Progenitor cell of endocrine pancreas (in vitro differentiated cells): ENCODE measurements around the gene CHST4. TPM values are rescaled to one million over a fixed set of nuclear protein-coding genes. Genes with fewer than 3 reads are reported as not detected.

ENCODE experiments used
- DNase-seq: peaks from one replicate; pipeline ENCODE4 v3.0.0; 2021; ENCODE audit warnings: low spot score; ENCODE audit not compliant: unreplicated experiment
- H3K27ac Mint-ChIP-seq: 2 replicates; pipeline ENCODE4 v1.8.0; 2021; ENCODE audit warnings: mild to moderate bottlenecking, moderate library complexity, mixed read lengths
- H3K27me3 Mint-ChIP-seq: 2 replicates; pipeline ENCODE4 v1.8.0; 2021; ENCODE audit warnings: mixed read lengths
- H3K36me3 Mint-ChIP-seq: 2 replicates; pipeline ENCODE4 v1.8.0; 2022; ENCODE audit warnings: mixed read lengths; ENCODE audit not compliant: insufficient read depth
- H3K4me1 Mint-ChIP-seq: 2 replicates; pipeline ENCODE4 v1.8.0; 2021; ENCODE audit warnings: low read depth, mixed read lengths
- H3K4me3 Mint-ChIP-seq: 2 replicates; pipeline ENCODE4 v1.8.0; 2021; ENCODE audit warnings: low read depth, mild to moderate bottlenecking, moderate library complexity, mixed read lengths
- H3K9me3 Mint-ChIP-seq: 2 replicates; pipeline ENCODE4 v1.8.0; 2021; ENCODE audit warnings: low read depth, mixed read lengths
- total RNA-seq: library from RNA; stranded (reverse); gene quantifications from 2 replicates; pipeline ENCODE4 v1.2.1, GENCODE V29; 2021
- TF ChIP-seq, protein P1 (sequence below): fragments of 200-600 bp; sonication (generic); IDR thresholded peaks from one replicate; pipeline ENCODE4 v1.5.0; 2021; ENCODE audit warnings: antibody characterized with exemption, mild to moderate bottlenecking; ENCODE audit not compliant: unreplicated experiment

The CHST4 gene
- total RNA-seq, 1 donor from 2014 or later, result not detected

DNA sequence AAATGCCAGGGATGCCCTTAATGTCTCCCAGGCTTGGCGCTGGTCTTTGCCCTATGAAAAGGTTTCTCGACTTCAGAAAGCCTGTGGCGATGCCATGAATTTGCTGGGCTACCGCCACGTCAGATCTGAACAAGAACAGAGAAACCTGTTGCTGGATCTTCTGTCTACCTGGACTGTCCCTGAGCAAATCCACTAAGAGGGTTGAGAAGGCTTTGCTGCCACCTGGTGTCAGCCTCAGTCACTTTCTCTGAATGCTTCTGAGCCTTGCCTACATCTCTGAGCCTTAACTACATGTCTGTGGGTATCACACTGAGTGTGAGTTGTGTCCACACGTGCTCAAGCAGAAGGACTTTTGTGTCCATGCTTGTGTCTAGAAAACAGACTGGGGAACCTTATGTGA is 11.4 kb downstream of the CHST4 start:
- TF ChIP-seq, protein P1, sequence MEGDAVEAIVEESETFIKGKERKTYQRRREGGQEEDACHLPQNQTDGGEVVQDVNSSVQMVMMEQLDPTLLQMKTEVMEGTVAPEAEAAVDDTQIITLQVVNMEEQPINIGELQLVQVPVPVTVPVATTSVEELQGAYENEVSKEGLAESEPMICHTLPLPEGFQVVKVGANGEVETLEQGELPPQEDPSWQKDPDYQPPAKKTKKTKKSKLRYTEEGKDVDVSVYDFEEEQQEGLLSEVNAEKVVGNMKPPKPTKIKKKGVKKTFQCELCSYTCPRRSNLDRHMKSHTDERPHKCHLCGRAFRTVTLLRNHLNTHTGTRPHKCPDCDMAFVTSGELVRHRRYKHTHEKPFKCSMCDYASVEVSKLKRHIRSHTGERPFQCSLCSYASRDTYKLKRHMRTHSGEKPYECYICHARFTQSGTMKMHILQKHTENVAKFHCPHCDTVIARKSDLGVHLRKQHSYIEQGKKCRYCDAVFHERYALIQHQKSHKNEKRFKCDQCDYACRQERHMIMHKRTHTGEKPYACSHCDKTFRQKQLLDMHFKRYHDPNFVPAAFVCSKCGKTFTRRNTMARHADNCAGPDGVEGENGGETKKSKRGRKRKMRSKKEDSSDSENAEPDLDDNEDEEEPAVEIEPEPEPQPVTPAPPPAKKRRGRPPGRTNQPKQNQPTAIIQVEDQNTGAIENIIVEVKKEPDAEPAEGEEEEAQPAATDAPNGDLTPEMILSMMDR, result peak; percentile 76
- Mint-ChIP-seq H3K9me3 (no peaks in the 10 kb centered on the region), H3K4me3 (no peak overlapping the region), H3K36me3 (no peaks in the 10 kb centered on the region), H3K27ac (no peak overlapping the region), H3K27me3 (no peaks in the 10 kb centered on the region), H3K4me1 (no peaks in the 10 kb centered on the region)
- DNase-seq, result peak; percentile 32

DNA sequence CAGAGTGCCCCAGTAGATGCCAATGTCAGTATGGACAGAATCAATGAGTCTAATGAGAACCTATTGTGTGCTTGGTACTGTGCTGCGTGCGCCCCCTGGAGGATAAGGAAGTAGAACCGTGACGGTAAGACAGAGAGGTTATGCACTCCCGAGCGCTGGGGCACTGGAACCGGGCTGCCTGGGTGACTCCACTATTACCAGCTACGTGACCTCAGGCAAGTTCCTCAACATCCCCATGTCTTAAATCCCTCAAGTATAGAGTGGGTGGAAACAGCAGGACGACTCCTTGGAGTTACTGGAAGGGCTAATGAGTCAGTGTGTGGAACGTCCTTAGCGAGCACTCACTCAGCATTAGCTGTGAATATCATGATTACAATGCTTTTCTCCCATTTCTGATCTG is 16.2 kb downstream of the CHST4 start:
- H3K4me3 Mint-ChIP-seq, result no peak overlapping the region
- DNase-seq, result peak; percentile 18
- TF ChIP-seq, protein P1, result peak; percentile 60
- no peaks in the 10 kb centered on the region for H3K4me1 Mint-ChIP-seq
- H3K36me3 Mint-ChIP-seq, result peaks cover 2% of the 10 kb centered on the region
- no peaks in the 10 kb centered on the region for H3K27me3 Mint-ChIP-seq
- no peaks in the 10 kb centered on the region for H3K9me3 Mint-ChIP-seq
- H3K27ac Mint-ChIP-seq, result no peak overlapping the region

DNA sequence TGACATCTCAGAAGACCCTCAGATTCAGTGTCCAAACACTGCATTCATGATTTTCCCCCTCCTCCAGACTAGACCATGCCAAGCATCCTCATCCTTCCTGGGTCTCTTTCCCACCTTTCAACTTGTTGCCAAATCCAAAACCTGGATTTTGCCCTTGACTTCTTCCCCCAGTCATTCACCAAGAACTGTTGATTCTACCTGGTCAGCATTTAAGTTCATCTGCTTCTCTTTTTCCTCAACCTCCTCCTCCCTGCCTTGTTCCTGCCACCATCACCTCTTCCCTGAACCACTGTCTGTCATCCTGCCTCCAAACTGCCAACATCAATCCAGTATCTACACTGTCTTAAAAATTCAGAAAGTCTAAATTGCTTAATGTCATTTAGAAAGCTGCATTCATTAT is 20.9 kb downstream of the CHST4 start:
- no peak overlapping the region for H3K4me3 Mint-ChIP-seq
- H3K4me1 Mint-ChIP-seq, result no peaks in the 10 kb centered on the region
- peaks cover 3% of the 10 kb centered on the region for H3K27me3 Mint-ChIP-seq
- no peak overlapping the region for H3K27ac Mint-ChIP-seq
- TF ChIP-seq, protein P1, result no peak
- peaks cover 5% of the 10 kb centered on the region for H3K36me3 Mint-ChIP-seq
- DNase-seq, result no peak
- H3K9me3 Mint-ChIP-seq, result no peaks in the 10 kb centered on the region

DNA sequence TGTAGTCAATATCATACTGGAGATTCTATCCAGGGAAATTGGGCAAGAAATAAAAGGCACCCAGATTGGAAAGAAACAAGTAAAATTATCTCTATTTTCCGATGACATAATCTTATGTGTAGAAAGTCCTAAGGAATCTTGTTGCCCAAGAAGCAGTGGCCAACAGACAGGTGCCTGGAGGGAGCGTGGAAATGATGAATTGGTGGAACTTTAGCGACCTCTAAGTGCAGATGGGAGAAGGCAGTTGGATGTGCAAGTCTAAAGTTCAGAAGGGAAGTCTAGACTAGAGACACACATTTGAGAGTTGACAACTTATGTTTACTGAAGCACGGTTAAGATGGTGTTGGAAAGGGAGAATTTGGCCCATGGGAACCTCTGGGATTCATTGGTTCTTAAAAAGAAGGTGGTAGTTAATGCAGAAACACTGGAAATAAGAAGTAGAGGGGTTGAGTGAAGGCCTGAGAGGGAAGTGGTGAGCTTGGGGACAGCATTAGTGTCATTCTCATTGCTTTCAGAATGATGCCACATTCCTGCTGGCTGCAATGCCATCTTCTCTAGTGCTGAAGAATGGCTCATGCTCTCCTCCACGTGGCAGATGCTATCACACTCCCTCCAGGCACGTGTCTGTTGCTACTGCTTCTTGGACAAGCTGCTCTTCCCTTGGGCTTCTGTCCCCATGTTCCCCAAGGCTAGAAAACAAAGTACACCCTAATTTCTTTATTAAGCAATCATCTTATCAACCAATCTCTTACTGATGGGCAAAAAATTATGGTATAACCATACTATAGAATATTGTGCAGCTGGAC is 26.7 kb downstream of the CHST4 start:
- peaks cover 3% of the 10 kb centered on the region for H3K27me3 Mint-ChIP-seq
- no peak overlapping the region for H3K4me3 Mint-ChIP-seq
- peaks cover 23% of the 10 kb centered on the region for H3K36me3 Mint-ChIP-seq
- no peak overlapping the region for H3K27ac Mint-ChIP-seq
- TF ChIP-seq, protein P1, result no peak
- DNase-seq, result no peak
- no peaks in the 10 kb centered on the region for H3K4me1 Mint-ChIP-seq
- no peaks in the 10 kb centered on the region for H3K9me3 Mint-ChIP-seq

DNA sequence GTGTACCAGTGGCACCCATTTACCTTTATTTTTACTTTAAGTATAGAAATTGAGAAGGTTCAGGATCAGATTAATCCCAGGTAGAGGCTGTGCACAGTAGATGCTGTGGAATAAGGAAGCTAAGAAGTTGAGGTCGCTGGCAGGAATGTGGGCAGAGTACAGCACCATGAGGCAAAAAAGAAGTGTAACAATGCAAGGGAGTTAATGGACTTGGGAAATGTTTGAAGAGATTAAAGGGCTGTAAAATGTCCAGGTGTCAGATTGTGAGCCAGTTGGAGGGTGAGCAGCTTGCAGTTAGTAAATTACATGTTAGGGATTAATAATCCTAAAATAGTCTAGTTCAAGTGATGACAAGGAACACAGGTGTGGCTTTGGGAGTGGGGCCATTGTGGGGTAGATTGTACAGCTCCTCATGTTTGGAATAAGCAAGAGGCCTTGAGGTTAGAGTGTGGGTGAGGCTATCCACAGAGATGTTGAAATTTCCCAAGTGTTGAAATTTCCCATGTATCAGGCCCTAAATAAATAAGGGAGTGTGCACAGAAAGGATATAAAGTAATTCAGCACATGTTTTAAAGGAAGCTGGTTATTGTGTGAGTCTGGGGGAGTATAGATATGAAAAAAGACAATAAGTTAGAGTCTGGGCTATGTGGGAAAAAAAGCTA is 29.1 kb downstream of the CHST4 start:
- Mint-ChIP-seq H3K4me3 (no peak overlapping the region), H3K27me3 (no peaks in the 10 kb centered on the region), H3K9me3 (no peaks in the 10 kb centered on the region), H3K27ac (no peak overlapping the region), H3K36me3 (peaks cover 24% of the 10 kb centered on the region), H3K4me1 (no peaks in the 10 kb centered on the region)
- TF ChIP-seq, protein P1, result no peak
- no peak for DNase-seq
